Ishikawa (cell line): ENCODE measurements around the gene LRWD1.

Experiments used
- CEBPB ChIP-seq: IDR thresholded peaks from 2 replicates; pipeline ENCODE4 v1.6.1; 2012
- CREB1 ChIP-seq: IDR thresholded peaks from 2 replicates; pipeline ENCODE4 v1.6.1; 2012; ENCODE audit warnings: low read depth
- EGR1 ChIP-seq: IDR thresholded peaks from 2 replicates; pipeline ENCODE4 v1.6.1; 2012
- EP300 ChIP-seq: IDR thresholded peaks from 2 replicates; pipeline ENCODE4 v1.6.1; 2012; ENCODE audit warnings: borderline replicate concordance
- MAX ChIP-seq: IDR thresholded peaks from 2 replicates; pipeline ENCODE4 v1.6.1; 2012
- RAD21 ChIP-seq: IDR thresholded peaks from 2 replicates; pipeline ENCODE4 v1.6.1; 2012; ENCODE audit warnings: low read depth
- TCF12 ChIP-seq: IDR thresholded peaks from 2 replicates; pipeline ENCODE4 v1.6.1; 2012; ENCODE audit warnings: low read depth
- YY1 ChIP-seq: IDR thresholded peaks from 2 replicates; pipeline ENCODE4 v1.6.1; 2012; ENCODE audit warnings: low read depth

DNA sequence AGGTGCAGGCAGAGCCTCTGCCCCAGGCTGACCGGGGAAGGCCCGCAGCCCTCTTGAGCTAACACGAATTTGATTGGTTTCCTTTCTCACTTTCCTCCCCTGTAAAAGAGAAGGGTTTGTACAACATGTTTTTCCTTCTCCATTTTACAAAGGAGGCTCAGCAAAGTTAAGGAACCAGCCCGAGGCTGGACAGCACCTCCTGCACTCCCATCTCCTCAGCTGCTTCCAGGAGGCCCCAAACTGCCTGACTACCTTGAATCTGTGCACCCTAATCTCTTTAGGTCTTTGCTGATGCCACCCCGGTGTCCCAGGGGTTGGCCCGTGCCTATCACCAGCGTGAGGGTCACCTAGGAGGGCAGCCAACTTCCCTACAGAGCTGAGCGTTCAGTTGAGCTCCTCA, 4.3 kb upstream of the LRWD1 start:
- TF ChIP-seq EP300 (no peak), CEBPB (no peak), CREB1 (no peak), EGR1 (no peak), RAD21 (no peak), YY1 (no peak), MAX (no peak), TCF12 (no peak)
